Measurements from ENCODE around the gene CHERP. TPM values are rescaled to one million over a fixed set of nuclear protein-coding genes. Genes with fewer than 3 reads are reported as not detected.
"Not testable (repeated sequence)": the region's sequence is repeated elsewhere in the genome, so short reads cannot be mapped to it uniquely, and the experiment has no call there.

Gene CHERP
- total and polyA plus RNA-seq, 3 experiments from 2014 or later: 20.3 to 74.2 (median 73.1) TPM

- CTCF ChIA-PET; H3K9me3 ChIP-seq (ENCODE audit: low read length); H3K27ac Mint-ChIP-seq; H3K9me3 Mint-ChIP-seq; H3K4me1 Mint-ChIP-seq; H3K4me3 Mint-ChIP-seq; H3K27ac ChIP-seq (ENCODE audit: low read depth, low read length); H3K36me3 ChIP-seq (ENCODE audit: insufficient read depth, low read length); H3K27me3 Mint-ChIP-seq; H3K27me3 ChIP-seq (ENCODE audit: insufficient read depth, low read length, poor library complexity, severe bottlenecking); DNase-seq; H3K4me1 ChIP-seq (ENCODE audit: insufficient read depth, low read length); H3K4me3 ChIP-seq (ENCODE audit: low read length): not testable (repeated sequence)
- POLR2A ChIA-PET: interaction anchor here (0.6 kb wide), 1 partner anchor 37 kb away, joined by 7 read pairs; no protein-coding TSS in a partner anchor
- H3K36me3 Mint-ChIP-seq: peaks cover 2 to 25% (median 2%) of the 10 kb centered on the region in 3 donors
These were observed 36.1 kb downstream of the CHERP start for GRCh38 chr19:16506161-16506560.

DNA sequence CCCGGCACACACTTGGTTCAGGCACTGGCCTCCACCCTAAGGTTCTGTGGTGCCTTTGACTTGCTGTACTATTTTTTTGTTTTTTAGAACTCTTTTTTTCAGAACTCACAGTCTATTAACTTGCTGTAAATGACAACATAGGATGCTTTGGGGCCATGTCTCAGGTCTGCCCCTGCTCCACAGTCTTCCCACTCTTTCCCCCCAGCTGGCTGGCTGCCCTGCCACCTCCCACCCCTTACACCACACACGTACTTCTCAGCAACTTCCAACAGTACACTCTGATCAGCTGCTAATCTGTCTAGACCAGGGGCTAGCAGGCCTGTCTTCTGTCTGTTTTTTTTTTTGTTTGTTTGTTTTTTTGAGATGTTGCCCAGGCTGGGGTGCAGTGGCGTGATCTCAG, 38.0 kb downstream of the CHERP start:
- H3K27me3 Mint-ChIP-seq: no peaks in the 10 kb centered on the region
- Histone ChIP-seq H3K27ac (ENCODE audit: low read depth, low read length) (no peak overlapping the region), H3K9me3 (ENCODE audit: low read length) (no peaks in the 10 kb centered on the region), H3K4me1 (ENCODE audit: insufficient read depth, low read length) (no peaks in the 10 kb centered on the region), H3K27me3 (ENCODE audit: insufficient read depth, low read length, poor library complexity, severe bottlenecking) (no peaks in the 10 kb centered on the region), H3K4me3 (ENCODE audit: low read length) (no peak overlapping the region), H3K36me3 (ENCODE audit: insufficient read depth, low read length) (no peaks in the 10 kb centered on the region)
- no peaks in the 10 kb centered on the region for H3K9me3 Mint-ChIP-seq
- no peaks in the 10 kb centered on the region for H3K4me1 Mint-ChIP-seq
- no peak overlapping the region for H3K27ac Mint-ChIP-seq
- peaks cover 4 to 25% (median 4%) of the 10 kb centered on the region in 3 donors for H3K36me3 Mint-ChIP-seq
- POLR2A ChIA-PET: no interaction called here
- H3K4me3 Mint-ChIP-seq: no peak overlapping the region
- no peak for DNase-seq
- CTCF ChIA-PET: no interaction called here

DNA sequence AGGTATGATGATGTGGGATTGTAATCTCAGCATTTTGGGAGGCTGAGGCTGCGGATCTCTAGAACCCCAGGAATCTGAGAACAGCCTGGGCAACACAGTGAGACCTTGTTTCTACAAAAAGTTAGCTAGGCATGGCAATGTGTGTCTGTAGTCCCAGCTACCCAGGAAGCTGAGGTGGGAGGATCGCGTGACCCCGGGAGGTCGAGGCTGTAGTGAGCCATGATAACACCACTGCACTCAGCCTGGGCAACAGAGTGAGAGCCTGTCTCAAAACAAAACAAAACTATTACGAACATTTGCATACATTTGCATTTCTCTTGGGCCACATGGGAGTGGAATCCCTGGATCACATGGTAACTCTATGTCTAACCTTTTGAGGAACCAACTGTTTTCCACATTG, 44.4 kb downstream of the CHERP start:
- H3K36me3 Mint-ChIP-seq: peaks cover 4 to 9% (median 4%) of the 10 kb centered on the region in 3 donors
- no peak for DNase-seq
- POLR2A ChIA-PET: no interaction called here
- H3K4me1 Mint-ChIP-seq: peaks cover 13 to 22% (median 20%) of the 10 kb centered on the region in 3 donors
- peak overlapping the region in 5 of 7 donors; percentile 9 to 44 (median 34) for H3K4me3 Mint-ChIP-seq
- Histone ChIP-seq H3K27ac (ENCODE audit: low read depth, low read length) (no peak overlapping the region), H3K4me3 (ENCODE audit: low read length) (no peak overlapping the region), H3K27me3 (ENCODE audit: insufficient read depth, low read length, poor library complexity, severe bottlenecking) (no peaks in the 10 kb centered on the region), H3K36me3 (ENCODE audit: insufficient read depth, low read length) (no peaks in the 10 kb centered on the region), H3K4me1 (ENCODE audit: insufficient read depth, low read length) (peaks cover 10% of the 10 kb centered on the region), H3K9me3 (ENCODE audit: low read length) (no peaks in the 10 kb centered on the region)
- CTCF ChIA-PET: no interaction called here
- no peaks in the 10 kb centered on the region for H3K9me3 Mint-ChIP-seq
- H3K27me3 Mint-ChIP-seq: no peaks in the 10 kb centered on the region
- peak overlapping the region in 1 of 8 donors; percentile 12 for H3K27ac Mint-ChIP-seq

GRCh38 chr19:16497042-16497441, 45.2 kb downstream of the CHERP start:
- peak overlapping the region in 2 of 8 donors; percentile 43 to 84 for H3K27ac Mint-ChIP-seq

DNA sequence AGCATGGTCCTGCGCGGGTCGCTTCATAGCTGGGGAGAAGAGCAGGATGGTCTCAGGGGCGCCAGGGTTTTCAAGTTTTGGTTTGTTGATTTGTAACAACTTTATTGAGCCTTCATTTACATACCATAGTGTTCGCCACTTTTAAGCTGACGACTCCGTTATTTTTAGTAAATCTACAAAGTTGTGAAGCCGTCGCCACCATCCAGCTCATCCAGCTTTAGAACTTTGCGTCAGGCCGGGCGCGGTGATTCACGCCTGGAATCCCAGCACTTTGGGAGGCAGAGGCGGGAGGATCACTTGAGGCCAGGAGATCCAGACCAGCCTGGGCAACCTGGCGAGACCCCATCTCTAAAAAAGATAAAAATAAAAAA, 45.6 kb downstream of the CHERP start:
- CTCF ChIA-PET: interaction anchor here (0.6 to 1.0 kb wide), 3 partner anchors 54 to 251 kb away, joined by 3 read pairs; no protein-coding TSS in a partner anchor
- Histone ChIP-seq H3K9me3 (ENCODE audit: low read length) (no peaks in the 10 kb centered on the region), H3K27me3 (ENCODE audit: insufficient read depth, low read length, poor library complexity, severe bottlenecking) (no peaks in the 10 kb centered on the region), H3K36me3 (ENCODE audit: insufficient read depth, low read length) (no peaks in the 10 kb centered on the region), H3K4me3 (ENCODE audit: low read length) (peak overlapping the region; percentile 79), H3K27ac (ENCODE audit: low read depth, low read length) (peak overlapping the region; percentile 64), H3K4me1 (ENCODE audit: insufficient read depth, low read length) (peaks cover 10% of the 10 kb centered on the region)
- peak overlapping the region; percentile 28 to 96 (median 93) for H3K27ac Mint-ChIP-seq
- H3K36me3 Mint-ChIP-seq: peaks cover 4 to 6% (median 4%) of the 10 kb centered on the region in 3 donors
- H3K4me3 Mint-ChIP-seq: peak overlapping the region; percentile 76 to 94 (median 91)
- peaks cover 13 to 22% (median 20%) of the 10 kb centered on the region in 3 donors for H3K4me1 Mint-ChIP-seq
- no peak for DNase-seq
- H3K9me3 Mint-ChIP-seq: no peaks in the 10 kb centered on the region
- no peaks in the 10 kb centered on the region for H3K27me3 Mint-ChIP-seq
- POLR2A ChIA-PET: interaction anchor here (0.6 to 1.2 kb wide), 2 partner anchors 88 to 1108 kb away, joined by 3 to 4 read pairs; no protein-coding TSS in a partner anchor

More at GRCh38 chr19:16497042-16497441, 45.2 kb downstream of the CHERP start:
- no peak overlapping the region for H3K27ac ChIP-seq (ENCODE audit: low read depth, low read length)
- no peaks in the 10 kb centered on the region for H3K27me3 Mint-ChIP-seq
- peaks cover 4 to 6% (median 4%) of the 10 kb centered on the region in 3 donors for H3K36me3 Mint-ChIP-seq
- H3K4me1 ChIP-seq (ENCODE audit: insufficient read depth, low read length): peaks cover 10% of the 10 kb centered on the region
- no peaks in the 10 kb centered on the region for H3K27me3 ChIP-seq (ENCODE audit: insufficient read depth, low read length, poor library complexity, severe bottlenecking)
- peaks cover 13 to 22% (median 20%) of the 10 kb centered on the region in 3 donors for H3K4me1 Mint-ChIP-seq
- H3K9me3 Mint-ChIP-seq: no peaks in the 10 kb centered on the region
- no peaks in the 10 kb centered on the region for H3K36me3 ChIP-seq (ENCODE audit: insufficient read depth, low read length)
- ChIA-PET CTCF (interaction anchor here (0.6 kb wide), 1 partner anchor 135 kb away, joined by 3 read pairs; no protein-coding TSS in a partner anchor), POLR2A (interaction anchor here (0.6 kb wide), 1 partner anchor 1108 kb away, joined by 4 read pairs; no protein-coding TSS in a partner anchor)
- H3K4me3 ChIP-seq (ENCODE audit: low read length): no peak overlapping the region
- peak overlapping the region; percentile 15 to 91 (median 52) for H3K4me3 Mint-ChIP-seq
- H3K9me3 ChIP-seq (ENCODE audit: low read length): no peaks in the 10 kb centered on the region
- DNase-seq: no peak

- peak within 1 kb of the TSS; percentile 28 to 96 (median 93) for H3K27ac Mint-ChIP-seq
- peak; percentile 94 to 97 (median 96) for DNase-seq
- peaks cover 1 to 4% (median 1%) of the 10 kb centered on the region in 3 donors for H3K36me3 Mint-ChIP-seq
- ChIA-PET POLR2A (interaction anchor here (0.6 to 1.5 kb wide), 3 partner anchors 47 to 1107 kb away, joined by 3 to 4 read pairs (median 3); no protein-coding TSS in a partner anchor), CTCF (interaction anchor here (0.6 to 1.0 kb wide), 2 partner anchors 54 to 251 kb away, joined by 3 read pairs; no protein-coding TSS in a partner anchor)
- peak within 1 kb of the TSS; percentile 64 for H3K27ac ChIP-seq (ENCODE audit: low read depth, low read length)
- H3K4me1 ChIP-seq (ENCODE audit: insufficient read depth, low read length): peaks cover 10% of the 10 kb centered on the region
- H3K27me3 ChIP-seq (ENCODE audit: insufficient read depth, low read length, poor library complexity, severe bottlenecking): no peaks in the 10 kb centered on the region
- H3K4me3 ChIP-seq (ENCODE audit: low read length): peak within 1 kb of the TSS; percentile 79
- no peaks in the 10 kb centered on the region for H3K36me3 ChIP-seq (ENCODE audit: insufficient read depth, low read length)
- H3K4me1 Mint-ChIP-seq: peaks cover 13 to 22% (median 20%) of the 10 kb centered on the region in 3 donors
- H3K9me3 Mint-ChIP-seq: no peaks in the 10 kb centered on the region
- H3K27me3 Mint-ChIP-seq: no peaks in the 10 kb centered on the region
- peak within 1 kb of the TSS; percentile 76 to 94 (median 91) for H3K4me3 Mint-ChIP-seq
- no peaks in the 10 kb centered on the region for H3K9me3 ChIP-seq (ENCODE audit: low read length)
These were observed 46.1 kb downstream of the CHERP start, which contains the start of the genes C19orf44 and CALR3 for GRCh38 chr19:16495982-16496612. C19orf44 (plus strand) TSS chr19:16496394; CDS start chr19:16500793, 4,399 bp downstream. CALR3 (minus strand) TSS chr19:16496167; CDS start chr19:16496129, 38 bp downstream.

- H3K4me1 ChIP-seq (ENCODE audit: insufficient read depth, low read length); CTCF ChIA-PET; H3K4me1 Mint-ChIP-seq; H3K36me3 ChIP-seq (ENCODE audit: insufficient read depth, low read length); H3K4me3 Mint-ChIP-seq; H3K36me3 Mint-ChIP-seq; H3K27me3 Mint-ChIP-seq; H3K9me3 Mint-ChIP-seq; H3K27ac Mint-ChIP-seq; H3K9me3 ChIP-seq (ENCODE audit: low read length); H3K27ac ChIP-seq (ENCODE audit: low read depth, low read length); H3K27me3 ChIP-seq (ENCODE audit: insufficient read depth, low read length, poor library complexity, severe bottlenecking); H3K4me3 ChIP-seq (ENCODE audit: low read length); DNase-seq: not testable (repeated sequence)
- POLR2A ChIA-PET: interaction anchor here (0.6 kb wide), 1 partner anchor 59 kb away, joined by 3 read pairs; no protein-coding TSS in a partner anchor
These were observed 55.8 kb downstream of the CHERP start for GRCh38 chr19:16486476-16486875.

GRCh38 chr19:16482745-16483144, 59.5 kb downstream of the CHERP start:
- CTCF ChIA-PET: no interaction called here
- Histone ChIP-seq H3K9me3 (ENCODE audit: low read length) (no peaks in the 10 kb centered on the region), H3K4me1 (ENCODE audit: insufficient read depth, low read length) (no peaks in the 10 kb centered on the region), H3K27ac (ENCODE audit: low read depth, low read length) (no peak overlapping the region), H3K27me3 (ENCODE audit: insufficient read depth, low read length, poor library complexity, severe bottlenecking) (no peaks in the 10 kb centered on the region), H3K36me3 (ENCODE audit: insufficient read depth, low read length) (no peaks in the 10 kb centered on the region), H3K4me3 (ENCODE audit: low read length) (no peak overlapping the region)
- Mint-ChIP-seq H3K36me3 (no peaks in the 10 kb centered on the region), H3K27ac (no peak overlapping the region), H3K4me1 (no peaks in the 10 kb centered on the region), H3K9me3 (no peaks in the 10 kb centered on the region), H3K4me3 (no peak overlapping the region), H3K27me3 (peaks cover 0 to 3% of the 10 kb centered on the region in 2 donors)
- POLR2A ChIA-PET: no interaction called here
- DNase-seq: no peak

Measured in CD8-positive, alpha-beta memory T cell (primary cell).